Glutamatergic neuron (in vitro differentiated cells): ENCODE measurements around the gene MEIS3. TPM values are rescaled to one million over a fixed set of nuclear protein-coding genes. Genes with fewer than 3 reads are reported as not detected.
"Not testable (repeated sequence)": the region's sequence is repeated elsewhere in the genome, so short reads cannot be mapped to it uniquely, and the experiment has no call there.

Experiments used
- DNase-seq: peaks from one replicate; pipeline ENCODE4 v3.0.0; 2022
- H3K27ac Mint-ChIP-seq: one replicate; pipeline ENCODE4 v1.8.0; 2020; ENCODE audit warnings: mild to moderate bottlenecking, mixed read lengths, inconsistent platforms; ENCODE audit not compliant: unreplicated experiment
- H3K27me3 Mint-ChIP-seq: one replicate; pipeline ENCODE4 v1.8.0; 2020; ENCODE audit warnings: mild to moderate bottlenecking, moderate library complexity, mixed read lengths, inconsistent platforms; ENCODE audit not compliant: unreplicated experiment
- H3K36me3 Mint-ChIP-seq: one replicate; pipeline ENCODE4 v1.8.0; 2020; ENCODE audit warnings: mild to moderate bottlenecking, mixed read lengths, inconsistent platforms; ENCODE audit not compliant: unreplicated experiment
- H3K4me1 Mint-ChIP-seq: one replicate; pipeline ENCODE4 v1.8.0; 2020; ENCODE audit warnings: mild to moderate bottlenecking, low read depth, mixed read lengths, inconsistent platforms; ENCODE audit not compliant: unreplicated experiment
- H3K4me3 Mint-ChIP-seq: one replicate; pipeline ENCODE4 v1.8.0; 2020; ENCODE audit warnings: mild to moderate bottlenecking, mixed read lengths, inconsistent platforms; ENCODE audit not compliant: unreplicated experiment
- H3K9me3 Mint-ChIP-seq: one replicate; pipeline ENCODE4 v1.8.0; 2020; ENCODE audit warnings: mild to moderate bottlenecking, moderate library complexity, mixed read lengths, inconsistent platforms; ENCODE audit not compliant: unreplicated experiment
- CTCF ChIP-seq: fragments of 200-600 bp; sonication (generic); IDR thresholded peaks from one replicate; pipeline ENCODE4 v1.5.0; 2021; ENCODE audit not compliant: partially characterized antibody, unreplicated experiment
- total RNA-seq: library from RNA; stranded (reverse); fragmentation: NEBNext Ultra II Directional; extraction: Animal tissue kit (Norgen Biotek cat#: 25700); gene quantifications from one replicate; pipeline ENCODE4 v1.2.1, GENCODE V29; 2021; ENCODE audit not compliant: unreplicated experiment

Gene MEIS3
- total RNA-seq, 1 donor from 2014 or later = 255 TPM

- no peak for TF ChIP-seq CTCF
- H3K36me3 Mint-ChIP-seq = peaks cover 8% of the 10 kb centered on the region
- H3K4me1 Mint-ChIP-seq = peaks cover 26% of the 10 kb centered on the region
- peak overlapping the region; percentile 71 for H3K27ac Mint-ChIP-seq
- H3K9me3 Mint-ChIP-seq = peaks cover 7% of the 10 kb centered on the region
- no peak for DNase-seq
- H3K27me3 Mint-ChIP-seq = peaks cover 13% of the 10 kb centered on the region
- peak overlapping the region; percentile 53 for H3K4me3 Mint-ChIP-seq
Observed at GRCh38 chr19:47398707-47399597, 20.4 kb downstream of the MEIS3 start.

GRCh38 chr19:47391510-47392223 lies 27.7 kb downstream of the MEIS3 start:
- H3K4me3 Mint-ChIP-seq = no peak overlapping the region
- H3K4me1 Mint-ChIP-seq = peaks cover 16% of the 10 kb centered on the region
- H3K9me3 Mint-ChIP-seq = peaks cover 11% of the 10 kb centered on the region
- DNase-seq = peak; percentile 90
- peak; percentile 93 for TF ChIP-seq CTCF
- peaks cover 7% of the 10 kb centered on the region for H3K27me3 Mint-ChIP-seq
- peak overlapping the region; percentile 79 for H3K27ac Mint-ChIP-seq
- peaks cover 4% of the 10 kb centered on the region for H3K36me3 Mint-ChIP-seq

- no peak for DNase-seq
- Mint-ChIP-seq H3K36me3 (peaks cover 4% of the 10 kb centered on the region), H3K27ac (peak overlapping the region; percentile 65), H3K9me3 (peaks cover 11% of the 10 kb centered on the region), H3K27me3 (peaks cover 7% of the 10 kb centered on the region), H3K4me1 (peaks cover 11% of the 10 kb centered on the region), H3K4me3 (peak overlapping the region; percentile 1)
- no peak for TF ChIP-seq CTCF
Observed at GRCh38 chr19:47390533-47391488, 28.5 kb downstream of the MEIS3 start.

GRCh38 chr19:47389150-47389556 lies 30.2 kb downstream of the MEIS3 start:
- Mint-ChIP-seq H3K4me1 (peaks cover 2% of the 10 kb centered on the region), H3K4me3 (no peak overlapping the region), H3K27ac (no peak overlapping the region), H3K9me3 (peaks cover 11% of the 10 kb centered on the region), H3K36me3 (no peaks in the 10 kb centered on the region), H3K27me3 (peaks cover 9% of the 10 kb centered on the region)
- DNase-seq = no peak
- TF ChIP-seq CTCF = no peak

GRCh38 chr19:47388721-47389120 lies 30.6 kb downstream of the MEIS3 start:
- H3K27ac Mint-ChIP-seq, H3K27me3 Mint-ChIP-seq, H3K4me3 Mint-ChIP-seq, DNase-seq, H3K36me3 Mint-ChIP-seq, H3K4me1 Mint-ChIP-seq: not testable (repeated sequence)
- peaks cover 11% of the 10 kb centered on the region for H3K9me3 Mint-ChIP-seq

GRCh38 chr19:47387623-47388022 lies 31.7 kb downstream of the MEIS3 start:
- not testable (repeated sequence) for H3K36me3 Mint-ChIP-seq, H3K27ac Mint-ChIP-seq, H3K27me3 Mint-ChIP-seq, H3K4me3 Mint-ChIP-seq, DNase-seq, H3K4me1 Mint-ChIP-seq
- peaks cover 13% of the 10 kb centered on the region for H3K9me3 Mint-ChIP-seq

- H3K9me3 Mint-ChIP-seq = peaks cover 13% of the 10 kb centered on the region
- DNase-seq, H3K36me3 Mint-ChIP-seq, H3K4me3 Mint-ChIP-seq, H3K4me1 Mint-ChIP-seq, H3K27ac Mint-ChIP-seq, H3K27me3 Mint-ChIP-seq: not testable (repeated sequence)
Observed at GRCh38 chr19:47386582-47386981, 32.7 kb downstream of the MEIS3 start.
